Left ventricle myocardium inferior (tissue), 1 donor: ENCODE data around the gene TBC1D16. TPM values are rescaled to one million over a fixed set of nuclear protein-coding genes. Genes with fewer than 3 reads are reported as not detected.
"Not testable (repeated sequence)": the region's sequence is repeated elsewhere in the genome, so short reads cannot be mapped to it uniquely, and the experiment has no call there.

ENCODE experiments used
- DNase-seq: peaks from one replicate; pipeline ENCODE4 v3.0.0-alpha.2; 2020
- H3K27ac ChIP-seq: fragments of 200-600 bp; replicated peaks from 2 replicates; pipeline ENCODE4 v1.8.0; 2021
- H3K27me3 ChIP-seq: fragments of 200-600 bp; 2 replicates; pipeline ENCODE4 v1.8.0; 2021; ENCODE audit warnings: low read depth
- H3K36me3 ChIP-seq: fragments of 200-600 bp; 2 replicates; pipeline ENCODE4 v1.8.0; 2021
- H3K4me1 ChIP-seq: fragments of 200-600 bp; 2 replicates; pipeline ENCODE4 v1.8.0; 2021
- H3K4me3 ChIP-seq: fragments of 200-600 bp; 2 replicates; pipeline ENCODE4 v1.8.0; 2021; ENCODE audit warnings: mild to moderate bottlenecking, moderate library complexity
- H3K9me3 ChIP-seq: fragments of 200-600 bp; replicated peaks from 2 replicates; pipeline ENCODE4 v1.8.0; 2021
- intact Hi-C: fragments of 100-400 bp; cut with micrococcal nuclease; formaldehyde crosslinking; loops from one replicate; pipeline ENCODE4 v1.11.0; 2022
- total RNA-seq: library from RNA; stranded (reverse); fragmentation: NEBNext Ultra II Directional; extraction: Animal tissue kit (Norgen Biotek cat#: 25700); gene quantifications from one replicate; pipeline ENCODE4 v1.2.1, GENCODE V29; 2021
- TF ChIP-seq, protein P1 (sequence below): fragments of 200-600 bp; IDR thresholded peaks from 2 replicates; pipeline ENCODE4 v1.8.0; 2021; ENCODE audit warnings: antibody characterized with exemption, mild to moderate bottlenecking, borderline replicate concordance
- donor health status: DM: no; HTN: yes; CAD: no; lungs with severe emphysema.

Gene TBC1D16
- total RNA-seq, 1 donor from 2014 or later, result 15.9 TPM

DNA sequence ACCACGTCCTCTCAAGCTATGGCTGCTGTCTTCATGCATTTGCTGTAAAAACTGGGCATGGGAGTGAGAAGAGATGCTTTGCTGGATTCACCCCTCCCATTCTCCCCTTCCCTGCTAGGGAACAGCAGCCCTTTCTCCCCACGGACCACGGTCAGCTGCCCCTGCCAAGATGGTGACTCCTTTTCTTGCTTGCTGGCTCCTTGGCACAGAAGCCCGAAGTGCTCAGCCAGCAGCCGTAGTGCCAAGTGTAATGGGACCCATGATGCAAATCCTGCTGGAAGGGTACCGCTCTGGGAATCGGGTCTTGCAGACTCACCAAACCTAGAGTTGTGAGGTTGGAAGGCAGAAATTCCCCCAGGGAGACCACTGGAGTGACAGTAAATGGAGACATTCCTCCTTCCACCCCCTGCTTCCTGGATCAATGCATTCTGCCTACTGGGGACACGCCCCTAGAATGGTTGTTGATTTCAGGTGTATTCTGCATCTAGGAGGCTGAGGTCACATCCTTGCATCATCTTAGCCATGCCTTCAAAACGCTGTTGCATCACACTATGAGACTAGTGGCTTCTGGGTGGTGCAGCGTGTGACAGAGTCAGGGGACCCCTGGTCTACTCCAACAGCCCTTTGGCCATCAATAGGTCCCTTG lies 133.4 kb downstream of the TBC1D16 start:
- intact Hi-C loops, result no loop called here

DNA sequence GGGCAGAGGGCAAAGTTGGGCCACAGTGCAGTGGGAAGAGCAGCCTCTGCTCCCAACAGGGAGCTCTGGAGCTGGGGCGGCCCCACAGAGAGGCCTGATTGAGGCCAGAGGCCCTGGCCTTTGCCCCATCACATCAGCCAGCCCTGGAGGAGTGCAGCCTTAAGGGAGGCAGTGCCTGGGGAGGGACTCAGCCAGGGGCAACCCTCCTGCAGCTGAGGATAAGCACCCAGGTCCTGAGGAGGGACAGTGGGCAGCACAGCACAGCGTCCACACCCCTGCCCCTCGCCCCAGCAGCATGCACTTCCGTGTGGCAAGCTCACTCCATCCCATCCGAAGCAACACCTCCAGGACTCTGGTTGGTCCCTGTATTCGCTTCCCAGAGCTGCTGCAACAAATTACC lies 134.5 kb downstream of the TBC1D16 start:
- H3K36me3 ChIP-seq, result no peaks in the 10 kb centered on the region
- H3K27me3 ChIP-seq, result peaks cover 77% of the 10 kb centered on the region
- no peak overlapping the region for H3K27ac ChIP-seq
- TF ChIP-seq, protein P1, sequence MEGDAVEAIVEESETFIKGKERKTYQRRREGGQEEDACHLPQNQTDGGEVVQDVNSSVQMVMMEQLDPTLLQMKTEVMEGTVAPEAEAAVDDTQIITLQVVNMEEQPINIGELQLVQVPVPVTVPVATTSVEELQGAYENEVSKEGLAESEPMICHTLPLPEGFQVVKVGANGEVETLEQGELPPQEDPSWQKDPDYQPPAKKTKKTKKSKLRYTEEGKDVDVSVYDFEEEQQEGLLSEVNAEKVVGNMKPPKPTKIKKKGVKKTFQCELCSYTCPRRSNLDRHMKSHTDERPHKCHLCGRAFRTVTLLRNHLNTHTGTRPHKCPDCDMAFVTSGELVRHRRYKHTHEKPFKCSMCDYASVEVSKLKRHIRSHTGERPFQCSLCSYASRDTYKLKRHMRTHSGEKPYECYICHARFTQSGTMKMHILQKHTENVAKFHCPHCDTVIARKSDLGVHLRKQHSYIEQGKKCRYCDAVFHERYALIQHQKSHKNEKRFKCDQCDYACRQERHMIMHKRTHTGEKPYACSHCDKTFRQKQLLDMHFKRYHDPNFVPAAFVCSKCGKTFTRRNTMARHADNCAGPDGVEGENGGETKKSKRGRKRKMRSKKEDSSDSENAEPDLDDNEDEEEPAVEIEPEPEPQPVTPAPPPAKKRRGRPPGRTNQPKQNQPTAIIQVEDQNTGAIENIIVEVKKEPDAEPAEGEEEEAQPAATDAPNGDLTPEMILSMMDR, result no peak
- intact Hi-C loops, result no loop called here
- no peaks in the 10 kb centered on the region for H3K4me1 ChIP-seq
- no peak for DNase-seq
- no peak overlapping the region for H3K4me3 ChIP-seq
- peaks cover 11% of the 10 kb centered on the region for H3K9me3 ChIP-seq

More for the DNA sequence above, 133.4 kb downstream of the TBC1D16 start:
- Histone ChIP-seq H3K4me1 (no peaks in the 10 kb centered on the region), H3K27ac (no peak overlapping the region), H3K4me3 (no peak overlapping the region), H3K27me3 (peaks cover 77% of the 10 kb centered on the region), H3K36me3 (no peaks in the 10 kb centered on the region), H3K9me3 (peaks cover 11% of the 10 kb centered on the region)
- TF ChIP-seq, protein P1, result no peak
- DNase-seq, result no peak

DNA sequence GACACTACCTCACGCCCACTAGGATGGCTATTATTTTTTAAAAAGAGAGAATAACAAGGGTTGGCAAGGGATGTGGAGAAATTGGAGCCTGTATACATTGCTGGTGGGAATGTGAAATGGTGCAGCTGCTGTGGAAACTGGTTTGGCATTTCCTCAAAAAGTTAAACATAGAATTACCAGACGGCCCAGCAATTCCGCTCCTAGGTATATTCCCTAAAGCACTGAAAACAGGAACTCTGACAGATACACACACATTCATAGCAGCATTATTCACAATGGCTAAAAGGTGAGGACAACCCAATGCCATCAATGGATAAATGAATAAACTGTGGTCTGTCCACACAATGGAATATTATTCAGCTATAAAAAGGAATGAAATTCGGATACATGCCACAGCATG lies 136.1 kb downstream of the TBC1D16 start:
- DNase-seq, result no peak
- H3K4me3 ChIP-seq, result no peak overlapping the region
- H3K27me3 ChIP-seq, result peaks cover 62% of the 10 kb centered on the region
- intact Hi-C loops, result no loop called here
- TF ChIP-seq, protein P1, result no peak
- no peaks in the 10 kb centered on the region for H3K4me1 ChIP-seq
- H3K36me3 ChIP-seq, result no peaks in the 10 kb centered on the region
- H3K27ac ChIP-seq, result no peak overlapping the region
- peaks cover 11% of the 10 kb centered on the region for H3K9me3 ChIP-seq

DNA sequence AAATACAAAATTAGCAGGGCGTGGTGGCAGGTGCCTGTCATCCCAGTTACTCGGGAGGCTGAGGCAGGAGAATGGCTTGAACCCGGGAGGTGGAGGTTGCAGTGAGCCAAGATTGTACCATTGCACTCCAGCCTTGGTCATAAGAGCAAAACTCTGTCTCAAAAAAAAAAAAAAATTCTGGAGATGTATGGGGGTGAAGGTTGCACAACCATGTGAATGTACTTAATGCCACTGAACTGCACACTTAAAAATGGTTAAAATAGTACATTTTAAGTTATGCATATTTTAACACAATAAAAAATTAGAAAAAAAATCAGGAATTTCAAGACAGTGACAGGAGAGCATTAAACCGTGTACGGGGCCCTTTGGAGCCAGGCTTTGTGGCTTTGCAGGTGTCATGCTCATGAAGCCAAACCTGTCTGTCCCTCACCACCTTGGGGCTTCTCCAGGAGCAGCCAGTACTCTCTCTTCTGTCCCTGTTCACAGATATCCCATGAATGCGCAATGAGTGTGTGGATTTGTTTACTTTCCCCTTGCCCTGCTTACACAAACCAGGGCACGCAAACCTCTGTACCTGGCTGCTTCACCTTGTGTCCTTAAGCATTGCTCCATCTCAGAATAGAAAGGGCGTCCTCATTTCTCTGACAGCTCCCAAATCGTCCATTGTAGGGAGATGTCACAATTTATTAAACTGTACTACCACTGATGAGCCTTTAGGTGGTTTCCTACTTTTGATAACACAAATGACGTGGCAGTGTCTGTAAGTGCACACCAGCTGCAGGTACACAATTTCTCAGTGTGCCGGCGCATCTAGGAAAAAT lies 138.2 kb downstream of the TBC1D16 start:
- Histone ChIP-seq H3K27me3 (peaks cover 54% of the 10 kb centered on the region), H3K27ac (no peak overlapping the region), H3K4me3 (no peak overlapping the region), H3K36me3 (no peaks in the 10 kb centered on the region), H3K4me1 (no peaks in the 10 kb centered on the region), H3K9me3 (peaks cover 11% of the 10 kb centered on the region)
- TF ChIP-seq, protein P1, result no peak
- no peak for DNase-seq
- intact Hi-C loops, result no loop called here

DNA sequence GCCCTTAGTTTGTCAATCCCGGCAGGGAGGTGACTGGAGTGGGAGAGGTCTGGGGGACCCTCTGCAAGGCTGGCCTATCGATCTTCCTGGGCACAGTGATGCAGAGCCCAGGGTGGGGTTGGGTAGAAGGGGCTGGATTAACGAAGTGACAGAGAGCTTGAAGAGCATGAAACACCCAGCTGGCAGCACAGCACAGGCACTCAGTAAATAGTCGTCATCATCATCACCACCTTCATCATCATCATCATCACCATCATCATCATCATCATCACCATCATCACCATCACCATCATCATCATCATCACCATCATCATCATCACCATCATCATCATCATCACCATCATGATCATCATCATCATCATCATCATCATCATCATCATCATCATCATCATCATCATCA lies 142.2 kb downstream of the TBC1D16 start:
- H3K4me3 ChIP-seq, H3K36me3 ChIP-seq, H3K27ac ChIP-seq, H3K9me3 ChIP-seq, intact Hi-C loops, DNase-seq: not testable (repeated sequence)
- H3K27me3 ChIP-seq, result peaks cover 70% of the 10 kb centered on the region
- peaks cover 20% of the 10 kb centered on the region for H3K4me1 ChIP-seq
